Lower lobe of right lung (tissue), 2 donors: Measurements from ENCODE around the gene HNMT. TPM values are rescaled to one million over a fixed set of nuclear protein-coding genes. Genes with fewer than 3 reads are reported as not detected.
A peak's percentile ranks its signal among the peaks of the same experiment; 100 is the strongest.
"Not testable (repeated sequence)": the region's sequence is repeated elsewhere in the genome, so short reads cannot be mapped to it uniquely, and the experiment has no call there.

ENCODE experiments used
- ATAC-seq, 2 donors: fragments of 200-7000 bp; cut with Tn5 transposase; one replicate each; pipeline ENCODE4 v1.9.1; 2020 to 2022; ENCODE audit warnings: mild to moderate bottlenecking in 2 of 2, moderate library complexity in 2 of 2
- DNase-seq: peaks from one replicate; pipeline ENCODE4 v3.0.0-alpha.2; 2020
- H3K27ac ChIP-seq: fragments of 200-600 bp; one replicate; pipeline ENCODE4 v1.8.0; 2022
- H3K27me3 ChIP-seq: fragments of 200-600 bp; one replicate; pipeline ENCODE4 v1.8.0; 2022; ENCODE audit warnings: low read depth
- H3K36me3 ChIP-seq: fragments of 200-600 bp; one replicate; pipeline ENCODE4 v1.8.0; 2022; ENCODE audit warnings: mild to moderate bottlenecking
- H3K4me1 ChIP-seq: fragments of 200-600 bp; one replicate; pipeline ENCODE4 v1.8.0; 2022
- H3K4me3 ChIP-seq: fragments of 200-600 bp; one replicate; pipeline ENCODE4 v1.8.0; 2022; ENCODE audit warnings: mild to moderate bottlenecking
- H3K9me3 ChIP-seq: fragments of 200-600 bp; one replicate; pipeline ENCODE4 v1.8.0; 2022
- intact Hi-C: fragments of 100-400 bp; cut with DNase I; formaldehyde crosslinking; loops from one replicate; pipeline ENCODE4 v1.11.0; 2022
- long read RNA-seq: library from polyadenylated mRNA; unstranded; transcript quantifications from one replicate; pipeline ENCODE4 v2.0.0, GENCODE V29; 2021
- total RNA-seq: library from RNA; stranded (reverse); fragmentation: NEBNext Ultra II Directional; extraction: Animal tissue kit (Norgen Biotek cat#: 25700); gene quantifications from one replicate; pipeline ENCODE4 v1.2.1, GENCODE V29; 2021
- TF ChIP-seq, protein P1 (sequence below): fragments of 200-600 bp; IDR thresholded peaks from one replicate; pipeline ENCODE4 v1.8.0; 2022; ENCODE audit warnings: antibody characterized with exemption, mild to moderate bottlenecking
- donor health status: DM: no; HTN: yes; CAD: no; lungs with severe emphysema.

HNMT gene
- 99.3 TPM for total RNA-seq
- long read RNA-seq, transcript HNMT-201 (2 exons, 504 nt), result minor isoform, 5 of 56 reads
- long read RNA-seq, transcript HNMT-202 (6 exons, 3,295 nt), result major isoform, 39 of 56 reads
- long read RNA-seq, partial matches to known transcripts, result 2 of 56 reads
- long read RNA-seq, other reads (novel, unspliced or antisense), result 8 of 56 reads

DNA sequence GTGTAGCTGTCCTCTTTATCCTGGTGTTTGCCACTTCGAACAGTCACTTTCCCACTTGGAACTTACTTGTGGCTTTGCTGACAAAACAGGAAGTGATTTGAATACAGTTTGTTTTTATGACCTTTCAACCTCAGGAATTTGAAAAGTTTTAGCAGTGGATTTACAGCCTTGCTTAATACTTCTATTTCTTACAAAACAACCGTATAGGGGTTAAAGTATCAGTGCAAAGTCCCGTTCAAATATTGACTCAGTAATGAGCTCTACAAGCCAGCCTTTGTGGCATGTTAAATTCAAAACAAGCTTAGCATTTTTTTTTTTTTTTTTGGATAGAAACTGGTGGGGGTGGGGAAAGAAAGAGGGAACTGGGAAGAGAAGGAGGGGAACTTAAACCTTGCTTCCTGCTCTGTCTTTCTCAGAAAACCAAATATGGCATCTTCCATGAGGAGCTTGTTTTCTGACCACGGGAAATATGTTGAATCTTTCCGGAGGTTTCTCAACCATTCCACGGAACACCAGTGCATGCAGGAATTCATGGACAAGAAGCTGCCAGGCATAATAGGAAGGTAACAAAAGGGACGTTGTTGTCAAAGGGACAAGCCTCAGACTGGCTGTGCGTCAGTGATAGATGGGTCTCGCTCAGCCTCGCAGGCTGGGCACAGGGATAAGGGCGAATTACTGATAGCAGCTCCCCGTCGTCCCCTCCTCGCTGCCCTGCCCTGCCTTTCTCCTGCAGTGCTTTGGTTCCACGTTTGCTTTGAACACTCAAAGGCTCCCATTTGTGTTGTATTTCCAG lies at the start of gene HNMT:
Gene HNMT, plus strand, starts transcription at position 408 of the 793 bp plus-strand sequence. Its CDS starts 19 bp downstream, at position 427.
- TF ChIP-seq, protein P1, sequence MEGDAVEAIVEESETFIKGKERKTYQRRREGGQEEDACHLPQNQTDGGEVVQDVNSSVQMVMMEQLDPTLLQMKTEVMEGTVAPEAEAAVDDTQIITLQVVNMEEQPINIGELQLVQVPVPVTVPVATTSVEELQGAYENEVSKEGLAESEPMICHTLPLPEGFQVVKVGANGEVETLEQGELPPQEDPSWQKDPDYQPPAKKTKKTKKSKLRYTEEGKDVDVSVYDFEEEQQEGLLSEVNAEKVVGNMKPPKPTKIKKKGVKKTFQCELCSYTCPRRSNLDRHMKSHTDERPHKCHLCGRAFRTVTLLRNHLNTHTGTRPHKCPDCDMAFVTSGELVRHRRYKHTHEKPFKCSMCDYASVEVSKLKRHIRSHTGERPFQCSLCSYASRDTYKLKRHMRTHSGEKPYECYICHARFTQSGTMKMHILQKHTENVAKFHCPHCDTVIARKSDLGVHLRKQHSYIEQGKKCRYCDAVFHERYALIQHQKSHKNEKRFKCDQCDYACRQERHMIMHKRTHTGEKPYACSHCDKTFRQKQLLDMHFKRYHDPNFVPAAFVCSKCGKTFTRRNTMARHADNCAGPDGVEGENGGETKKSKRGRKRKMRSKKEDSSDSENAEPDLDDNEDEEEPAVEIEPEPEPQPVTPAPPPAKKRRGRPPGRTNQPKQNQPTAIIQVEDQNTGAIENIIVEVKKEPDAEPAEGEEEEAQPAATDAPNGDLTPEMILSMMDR, result no peak
- Histone ChIP-seq H3K36me3 (no peaks in the 10 kb centered on the region), H3K27ac (peak within 1 kb of the TSS; percentile 87), H3K4me1 (peaks cover 37% of the 10 kb centered on the region), H3K4me3 (peak within 1 kb of the TSS; percentile 58), H3K27me3 (no peaks in the 10 kb centered on the region), H3K9me3 (no peaks in the 10 kb centered on the region)
- ATAC-seq (peak; percentile 75 to 81), DNase-seq (peak; percentile 53)
- intact Hi-C loops, result no loop called here

DNA sequence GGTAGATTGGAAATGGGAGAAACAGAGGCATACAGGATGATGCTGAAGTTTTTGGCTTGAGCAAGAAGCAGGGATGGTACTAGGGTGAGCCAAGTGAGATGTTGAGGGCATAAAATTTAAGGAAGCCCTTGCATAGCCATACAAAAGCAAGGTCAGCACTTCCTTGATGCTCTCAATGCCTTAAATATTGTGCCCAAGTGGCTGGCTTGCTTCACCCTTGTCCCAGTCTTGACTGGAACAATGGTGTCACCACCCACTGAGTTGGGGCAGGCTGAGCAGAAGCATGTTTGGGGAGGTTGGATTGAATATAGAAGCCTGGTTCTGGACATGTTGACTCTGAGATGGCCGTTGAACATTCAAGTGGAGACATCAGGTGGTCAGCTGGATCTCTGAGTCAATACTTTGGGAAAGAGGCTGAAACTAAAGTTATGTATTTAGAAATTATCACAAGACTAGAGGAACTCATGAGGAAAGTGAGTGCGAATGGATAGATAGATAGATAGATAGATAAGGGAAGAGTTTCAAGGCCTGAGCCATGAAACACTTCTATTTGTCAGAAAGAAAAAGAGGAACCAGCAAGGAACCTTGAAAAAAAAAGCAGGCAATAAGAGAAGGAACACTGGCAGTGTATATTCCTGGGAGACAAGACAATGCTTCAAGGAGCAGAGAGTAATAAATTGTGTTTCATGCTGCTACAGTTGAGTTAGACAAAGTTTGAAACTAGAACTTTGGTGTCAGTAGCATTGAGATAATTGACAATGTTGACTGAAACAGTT lies 43.0 kb upstream of the HNMT start:
- H3K9me3 ChIP-seq, result no peaks in the 10 kb centered on the region
- no peak overlapping the region for H3K27ac ChIP-seq
- H3K4me3 ChIP-seq, result no peak overlapping the region
- no peaks in the 10 kb centered on the region for H3K36me3 ChIP-seq
- H3K27me3 ChIP-seq, result no peaks in the 10 kb centered on the region
- H3K4me1 ChIP-seq, result no peaks in the 10 kb centered on the region
- intact Hi-C loops, result no loop called here
- TF ChIP-seq, protein P1, result no peak
- no peak for DNase-seq
- ATAC-seq, result peak in 1 of 2 donors; percentile 35

DNA sequence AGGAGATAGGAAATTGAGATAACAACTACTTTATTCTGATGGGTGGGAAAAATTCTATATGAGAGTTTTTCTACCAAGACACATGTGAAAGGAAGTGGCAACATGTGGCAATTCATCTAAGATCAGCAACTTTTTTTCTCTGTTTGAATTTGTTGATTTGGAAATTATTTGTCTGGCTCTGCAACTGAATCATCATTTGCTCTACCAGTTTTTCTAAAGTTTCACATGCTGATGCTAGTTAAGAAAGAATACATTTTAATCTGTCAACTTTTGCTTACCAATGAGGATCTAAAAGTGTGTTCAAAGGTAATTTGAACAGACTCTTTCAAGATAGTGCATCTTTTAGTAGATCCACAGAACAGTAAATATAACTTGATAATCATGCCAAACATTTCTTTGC lies 42.1 kb upstream of the HNMT start:
- H3K27ac ChIP-seq, H3K4me1 ChIP-seq, H3K9me3 ChIP-seq, H3K4me3 ChIP-seq, H3K27me3 ChIP-seq, intact Hi-C loops, DNase-seq, ATAC-seq, H3K36me3 ChIP-seq: not testable (repeated sequence)

DNA sequence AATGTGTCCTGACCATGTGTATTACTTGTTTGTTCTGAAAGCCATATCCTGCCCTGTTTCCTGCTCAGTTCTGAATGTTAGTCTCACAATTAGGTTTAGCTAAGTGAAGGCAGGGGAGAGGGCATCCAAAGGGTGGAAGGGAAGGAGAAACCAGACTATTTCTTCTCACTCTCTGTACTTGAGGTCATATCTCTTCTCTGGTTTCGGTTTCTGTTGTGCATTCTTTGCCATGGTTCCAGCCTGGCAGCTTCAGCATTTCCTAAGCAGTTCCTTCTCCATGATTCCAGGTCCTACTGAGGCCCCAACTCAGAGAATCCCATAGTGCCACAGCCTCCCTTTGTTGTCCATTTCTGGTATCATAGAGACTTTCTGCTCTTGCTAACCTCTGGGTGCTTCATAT lies 40.3 kb upstream of the HNMT start:
- Histone ChIP-seq H3K4me3 (no peak overlapping the region), H3K27me3 (no peaks in the 10 kb centered on the region), H3K36me3 (no peaks in the 10 kb centered on the region), H3K4me1 (no peaks in the 10 kb centered on the region), H3K9me3 (no peaks in the 10 kb centered on the region), H3K27ac (no peak overlapping the region)
- no peak for ATAC-seq
- DNase-seq, result no peak
- TF ChIP-seq, protein P1, result no peak
- intact Hi-C loops, result no loop called here

DNA sequence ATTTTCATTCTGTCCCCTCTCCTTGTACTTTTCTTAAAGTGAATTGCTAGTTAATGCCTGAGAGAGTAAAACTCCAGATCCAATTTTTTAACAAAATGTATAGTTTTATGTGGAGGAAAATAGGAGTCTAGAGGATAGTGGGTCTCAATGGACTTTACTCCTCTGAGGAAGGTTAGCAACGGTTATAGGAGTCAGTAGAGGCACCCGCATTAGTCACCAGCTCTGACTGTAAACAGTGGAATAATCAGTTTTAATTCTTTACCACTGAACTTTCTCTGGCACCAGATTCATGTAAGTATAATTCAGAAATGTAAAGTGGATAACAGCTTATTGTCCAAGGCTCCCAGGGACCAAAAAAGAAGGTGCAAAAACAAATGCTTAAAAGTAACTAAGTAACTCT lies 38.7 kb upstream of the HNMT start:
- Histone ChIP-seq H3K27ac (no peak overlapping the region), H3K36me3 (no peaks in the 10 kb centered on the region), H3K27me3 (no peaks in the 10 kb centered on the region), H3K4me1 (no peaks in the 10 kb centered on the region), H3K9me3 (no peaks in the 10 kb centered on the region), H3K4me3 (no peak overlapping the region)
- ATAC-seq (no peak), DNase-seq (no peak)
- intact Hi-C loops, result no loop called here
- TF ChIP-seq, protein P1, result no peak
